ENCODE results near the gene FRMPD2. TPM values are rescaled to one million over a fixed set of nuclear protein-coding genes. Genes with fewer than 3 reads are reported as not detected.

FRMPD2 gene
- total RNA-seq, 1 experiment from 2014 or later: 0.44 TPM

- Histone ChIP-seq H3K4me2 (ENCODE audit: insufficient read depth, insufficient read length, low read length) (no peak overlapping the region), H3K4me1 (ENCODE audit: insufficient read depth, low read length) (no peaks in the 10 kb centered on the region), H3K18ac (ENCODE audit: insufficient read length, low read depth, low read length) (no peak overlapping the region), H2AFZ (ENCODE audit: low read length) (no peak overlapping the region), H3T11ph (ENCODE audit: low read length) (no peak overlapping the region), H3K9ac (ENCODE audit: extremely low read depth, insufficient read length, low read length) (no peak overlapping the region), H2BK5ac (ENCODE audit: insufficient read length, low read length) (no peak overlapping the region), H3K4ac (ENCODE audit: low read depth, low read length) (no peak overlapping the region), H3K23me2 (ENCODE audit: insufficient read length, low read depth, low read length, poor library complexity, severe bottlenecking) (no peaks in the 10 kb centered on the region), H4K5ac (ENCODE audit: insufficient read length, low read depth, low read length) (no peak overlapping the region), H4K8ac (replicated peaks; ENCODE audit: insufficient read length, low read depth, low read length) (no peak overlapping the region), H2AK5ac (ENCODE audit: insufficient read length, low read length) (no peak overlapping the region), H2BK20ac (ENCODE audit: low read depth, low read length, poor library complexity, severe bottlenecking) (no peak overlapping the region), H2BK12ac (ENCODE audit: insufficient read length, low read depth, low read length) (no peak overlapping the region), H3K79me1 (ENCODE audit: insufficient read depth, low read depth, low read length, poor library complexity, severe bottlenecking) (no peaks in the 10 kb centered on the region), H3K23ac (ENCODE audit: insufficient read length, low read depth, low read length) (no peak overlapping the region), H3K14ac (ENCODE audit: insufficient read depth, low read length) (no peak overlapping the region), H4K91ac (ENCODE audit: insufficient read length, low read depth, low read length) (no peak overlapping the region), H2BK15ac (ENCODE audit: low read depth, low read length) (no peak overlapping the region), H3K27ac (ENCODE audit: insufficient read length, low read depth, low read length) (no peak overlapping the region), H2BK120ac (ENCODE audit: low read depth, low read length, poor library complexity, severe bottlenecking) (no peak overlapping the region), H4K20me1 (ENCODE audit: control insufficient read depth, insufficient read depth, insufficient read length) (no peaks in the 10 kb centered on the region), H3K56ac (ENCODE audit: insufficient read length, low read depth, low read length) (no peak overlapping the region), H3K79me2 (ENCODE audit: insufficient read depth, low read length) (no peaks in the 10 kb centered on the region), H3K27me3 (ENCODE audit: insufficient read depth, low read length) (no peaks in the 10 kb centered on the region), H3K9me3 (ENCODE audit: control insufficient read depth, low read depth, low read length) (no peaks in the 10 kb centered on the region)
- H3K27me3 Mint-ChIP-seq (ENCODE audit: low read depth): peaks cover 2% of the 10 kb centered on the region
- no peak for TF ChIP-seq CTCF (conservative IDR thresholded peaks at IDR 0.05)
- H3K4me3 Mint-ChIP-seq: no peak overlapping the region
- H3K27ac Mint-ChIP-seq: no peak overlapping the region; a peak in 1 of 7 replicates
- no peaks in the 10 kb centered on the region; a peak in 1 of 7 replicates for H3K36me3 Mint-ChIP-seq (ENCODE audit: insufficient read depth in 1 of 3, low read depth in 3 of 3)
- H3K9me3 Mint-ChIP-seq: peaks cover 0 to 2% of the 10 kb centered on the region in 2 experiments; a peak in 1 of 5 replicates
- H3K4me1 Mint-ChIP-seq: peaks cover 5 to 7% of the 10 kb centered on the region in 2 experiments
- no CpG with 5 or more reads among the region's 3 CpGs for WGBS (ENCODE audit: extremely low coverage, insufficient read length, low lambda C conversion rate)
- DNase-seq: no peak
These were observed 16.7 kb upstream of the FRMPD2 start for GRCh38 chr10:48291190-48291589.

Measured in H9 (cell line).